Common myeloid progenitor, CD34-positive (primary cell): ENCODE results near the gene RYR2.

Source experiments
- CTCF ChIA-PET: fragments of 350-600 bp; sonication (Branson Sonifier 250); formaldehyde crosslinking; loops from one replicate; lab custom pipeline; 2021; ENCODE audit warnings: antibody characterized with exemption; lab: Charles Lee
- POLR2A ChIA-PET: fragments of 350-600 bp; sonication (Branson Sonifier 250); formaldehyde crosslinking; loops from one replicate; lab custom pipeline; 2021; ENCODE audit warnings: antibody characterized with exemption; lab: Charles Lee
- DNase-seq, 3 donors: peaks; one replicate each; pipeline versions ENCODE4 v3.0.0 to v3.0.0-alpha.2; 2013
- H3K27ac ChIP-seq, 2 experiments: 1 replicate in 1 of 2; 2 replicates in 1 of 2; pipeline ENCODE4 v1.7.0; 2013; ENCODE audit warnings: inconsistent platforms in 2 of 2, low read length in 2 of 2, mild to moderate bottlenecking in 2 of 2, low read depth in 1 of 2, moderate library complexity in 1 of 2; ENCODE audit not compliant: severe bottlenecking in 2 of 2, insufficient read depth in 1 of 2, poor library complexity in 1 of 2
- H3K27me3 ChIP-seq, 5 experiments: replicated peaks in 2 of 5; 1 replicate in 3 of 5; 2 replicates in 2 of 5; pipeline versions ENCODE4 v1.6.1 to v1.7.0; 2013; ENCODE audit warnings: low read length in 4 of 5, mild to moderate bottlenecking in 2 of 5, moderate library complexity in 2 of 5, inconsistent platforms in 1 of 5; ENCODE audit not compliant: insufficient read depth in 5 of 5, control insufficient read depth in 4 of 5
- H3K36me3 ChIP-seq, 4 experiments: 1 replicate in 2 of 4; 2 replicates in 2 of 4; pipeline versions ENCODE4 v1.6.1 to v1.7.0; 2013; ENCODE audit warnings: low read length in 3 of 4, control low read depth in 1 of 4, mild to moderate bottlenecking in 1 of 4; ENCODE audit not compliant: control insufficient read depth in 4 of 4, insufficient read depth in 4 of 4
- H3K4me1 ChIP-seq, 4 experiments: 1 replicate in 3 of 4; 2 replicates in 1 of 4; pipeline versions ENCODE4 v1.6.1 to v1.7.1; 2013; ENCODE audit warnings: low read length in 3 of 4, mild to moderate bottlenecking in 3 of 4, control low read depth in 1 of 4, inconsistent platforms in 1 of 4, moderate library complexity in 1 of 4; ENCODE audit not compliant: control insufficient read depth in 4 of 4, insufficient read depth in 4 of 4; ENCODE audit errors: control extremely low read depth in 1 of 4
- H3K4me3 ChIP-seq, 7 experiments: 1 replicate in 4 of 7; 2 replicates in 3 of 7; pipeline versions ENCODE4 v1.5.1 to v1.7.0; 2013; ENCODE audit warnings: mild to moderate bottlenecking in 7 of 7, low read length in 6 of 7, moderate library complexity in 6 of 7, inconsistent platforms in 2 of 7, low read depth in 2 of 7, control low read depth in 1 of 7; ENCODE audit not compliant: insufficient read depth in 4 of 7, control insufficient read depth in 1 of 7; ENCODE audit errors: extremely low read depth in 1 of 7
- H3K9me3 ChIP-seq, 5 experiments: 1 replicate in 4 of 5; 2 replicates in 1 of 5; pipeline versions ENCODE4 v1.6.1 to v1.7.1; 2013; ENCODE audit warnings: low read length in 4 of 5, mild to moderate bottlenecking in 2 of 5, inconsistent platforms in 1 of 5, low read depth in 1 of 5, moderate library complexity in 1 of 5; ENCODE audit not compliant: control insufficient read depth in 4 of 5, insufficient read depth in 2 of 5; ENCODE audit errors: control extremely low read depth in 1 of 5
- WGBS: methylation state at CpG from one replicate; pipeline ENCODE4 v1.1.5; 2013; ENCODE audit not compliant: insufficient coverage; 5-methylcytosine and 5-hydroxymethylcytosine counted together

The RYR2 gene

DNA sequence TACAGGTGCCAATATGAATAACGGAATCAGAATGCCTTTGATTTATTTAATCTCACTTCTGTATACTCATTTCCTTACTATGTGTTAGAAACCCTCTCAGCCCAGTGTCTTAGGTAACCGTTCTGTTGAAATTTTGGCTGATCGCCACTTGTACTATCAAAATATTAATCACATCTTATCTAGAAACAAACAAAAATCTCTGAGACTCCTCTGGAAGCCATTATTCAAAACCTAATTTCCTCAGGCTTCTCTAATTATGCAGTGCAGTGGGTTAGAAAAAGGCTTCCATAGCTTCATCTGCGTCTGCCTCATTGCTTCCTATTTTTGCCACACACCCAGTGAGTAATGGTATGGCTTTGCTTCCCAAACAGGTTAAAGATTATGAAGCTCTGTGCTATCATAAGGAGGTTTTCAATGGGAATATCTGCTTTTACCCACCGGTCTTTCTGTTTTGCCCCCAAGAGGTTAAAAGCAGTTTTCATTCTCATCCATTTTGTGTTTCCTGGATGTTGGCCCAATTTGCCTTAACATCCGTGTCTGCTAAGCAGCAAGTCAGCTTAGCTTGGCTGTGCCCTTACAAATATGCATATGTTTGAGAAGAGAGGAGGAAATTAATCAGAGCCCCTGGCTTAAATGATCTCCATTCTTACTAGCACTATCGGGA is 129.6 kb downstream of the RYR2 start:
- 75% methylated on average over 4 of the region's 7 CpGs for WGBS
- POLR2A ChIA-PET, result no interaction called here
- Histone ChIP-seq H3K27me3 (no peaks in the 10 kb centered on the region), H3K36me3 (no peaks in the 10 kb centered on the region), H3K4me3 (no peak overlapping the region), H3K9me3 (no peaks in the 10 kb centered on the region), H3K27ac (no peak overlapping the region), H3K4me1 (no peaks in the 10 kb centered on the region)
- DNase-seq, result no peak
- CTCF ChIA-PET, result no interaction called here

GRCh38 chr1:237172118-237172485 is 130.1 kb downstream of the RYR2 start:
- Histone ChIP-seq H3K27me3 (no peaks in the 10 kb centered on the region), H3K36me3 (no peaks in the 10 kb centered on the region), H3K4me3 (no peak overlapping the region), H3K9me3 (no peaks in the 10 kb centered on the region), H3K27ac (no peak overlapping the region), H3K4me1 (no peaks in the 10 kb centered on the region)
- ChIA-PET CTCF (no interaction called here), POLR2A (no interaction called here)
- WGBS, result 100% methylated on average over 1 of the region's 1 CpG
- DNase-seq, result no peak

- Histone ChIP-seq H3K4me1 (no peaks in the 10 kb centered on the region), H3K9me3 (no peaks in the 10 kb centered on the region), H3K27me3 (no peaks in the 10 kb centered on the region), H3K4me3 (no peak overlapping the region), H3K36me3 (no peaks in the 10 kb centered on the region), H3K27ac (no peak overlapping the region)
- CTCF ChIA-PET, result no interaction called here
- POLR2A ChIA-PET, result interaction anchor here (0.6 kb wide), 1 partner anchor 212 kb away, joined by 3 read pairs; no protein-coding TSS in a partner anchor
- 98% methylated on average over 3 of the region's 6 CpGs for WGBS
- DNase-seq, result no peak
Measured at GRCh38 chr1:237179503-237179902, 137.5 kb downstream of the RYR2 start.

- WGBS, result 90% methylated on average over 2 of the region's 2 CpGs
- POLR2A ChIA-PET, result no interaction called here
- no peak overlapping the region for H3K4me3 ChIP-seq
- CTCF ChIA-PET, result no interaction called here
- no peaks in the 10 kb centered on the region for H3K36me3 ChIP-seq
- H3K9me3 ChIP-seq, result no peaks in the 10 kb centered on the region
- no peak overlapping the region for H3K27ac ChIP-seq
- DNase-seq, result no peak
- H3K27me3 ChIP-seq, result no peaks in the 10 kb centered on the region
- H3K4me1 ChIP-seq, result no peaks in the 10 kb centered on the region
Measured at GRCh38 chr1:237180256-237180655, 138.3 kb downstream of the RYR2 start.

GRCh38 chr1:237181743-237182317 is 139.8 kb downstream of the RYR2 start:
- no peak for DNase-seq
- ChIA-PET CTCF (no interaction called here), POLR2A (no interaction called here)
- WGBS, result 99% methylated on average over 8 of the region's 12 CpGs
- no peak overlapping the region for H3K4me3 ChIP-seq
- H3K9me3 ChIP-seq, result no peaks in the 10 kb centered on the region
- H3K36me3 ChIP-seq, result no peaks in the 10 kb centered on the region
- no peak overlapping the region for H3K27ac ChIP-seq
- no peaks in the 10 kb centered on the region for H3K4me1 ChIP-seq
- no peaks in the 10 kb centered on the region for H3K27me3 ChIP-seq

DNA sequence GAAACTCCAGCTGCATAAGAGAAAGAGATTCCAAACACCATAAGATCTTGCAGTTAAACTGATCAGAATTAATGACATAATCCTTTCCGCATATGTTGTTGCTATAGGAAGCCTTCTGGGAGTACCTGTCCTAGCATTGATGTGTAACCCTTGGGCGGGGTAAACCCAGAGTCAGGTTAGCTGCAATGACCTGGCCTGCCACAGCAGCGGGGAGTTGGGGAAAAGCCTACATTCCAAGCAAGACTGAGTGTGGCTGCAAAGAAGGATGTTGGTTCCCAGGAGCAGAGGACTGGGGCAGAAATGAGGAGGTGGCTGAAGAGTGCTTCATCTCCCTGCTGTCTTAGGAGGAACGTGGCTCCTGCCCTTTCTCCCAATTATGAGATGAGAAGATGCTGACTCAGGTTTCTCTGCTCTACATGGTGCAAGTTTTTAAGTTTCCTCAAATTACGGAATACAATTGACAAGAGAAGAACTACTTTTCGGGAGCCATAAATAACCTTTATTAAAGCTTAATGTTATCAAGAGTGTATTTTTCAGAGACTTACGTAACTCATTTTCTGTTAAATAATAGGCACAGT is 142.1 kb downstream of the RYR2 start:
- CTCF ChIA-PET, result no interaction called here
- H3K4me1 ChIP-seq, result no peaks in the 10 kb centered on the region
- H3K36me3 ChIP-seq, result no peaks in the 10 kb centered on the region
- no peak for DNase-seq
- H3K4me3 ChIP-seq, result no peak overlapping the region
- POLR2A ChIA-PET, result no interaction called here
- 68% methylated on average over 6 of the region's 7 CpGs for WGBS
- no peak overlapping the region for H3K27ac ChIP-seq
- no peaks in the 10 kb centered on the region for H3K9me3 ChIP-seq
- no peaks in the 10 kb centered on the region for H3K27me3 ChIP-seq

DNA sequence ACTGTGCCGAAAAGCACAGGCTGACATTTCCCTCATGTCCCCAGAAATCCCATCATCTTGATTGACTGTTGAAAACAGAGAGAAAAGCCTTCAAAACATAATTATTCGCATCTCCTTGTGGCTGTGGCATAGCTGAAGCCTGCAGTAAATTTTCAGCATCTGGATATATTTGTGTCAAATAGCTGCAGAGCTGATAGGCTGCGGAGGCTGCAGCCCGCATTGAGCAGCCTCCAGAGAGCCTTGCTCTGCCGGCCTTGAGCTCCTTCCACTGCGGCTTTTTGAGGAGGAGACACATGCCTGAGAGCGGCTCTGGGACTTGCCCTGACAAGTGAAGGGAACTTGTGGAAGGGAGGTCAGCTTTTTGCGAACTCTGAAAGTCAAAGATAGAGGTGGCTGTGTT is 144.7 kb downstream of the RYR2 start:
- WGBS, result 72% methylated on average over 6 of the region's 8 CpGs
- no peak overlapping the region for H3K4me3 ChIP-seq
- no peak for DNase-seq
- H3K27ac ChIP-seq, result no peak overlapping the region
- POLR2A ChIA-PET, result no interaction called here
- H3K36me3 ChIP-seq, result no peaks in the 10 kb centered on the region
- H3K9me3 ChIP-seq, result no peaks in the 10 kb centered on the region
- no peaks in the 10 kb centered on the region for H3K4me1 ChIP-seq
- CTCF ChIA-PET, result no interaction called here
- no peaks in the 10 kb centered on the region for H3K27me3 ChIP-seq
